Activated B cell treated with CpG ODN at 0.5 μM for 24 hours (primary cell): Measurements from ENCODE around the gene TFPT. TPM values are rescaled to one million over a fixed set of nuclear protein-coding genes. Genes with fewer than 3 reads are reported as not detected.

Experiments
- ATAC-seq: fragments of 200-7000 bp; cut with Tn5 transposase; one replicate; pipeline ENCODE4 v1.10.0; 2021; ENCODE audit warnings: low read depth, mild to moderate bottlenecking, moderate library complexity
- CTCF ChIA-PET: fragments of 350-600 bp; sonication (Branson Sonifier 250); formaldehyde crosslinking; loops from one replicate; lab custom pipeline; 2021; ENCODE audit warnings: antibody characterized with exemption; lab: Charles Lee
- POLR2A ChIA-PET: fragments of 350-600 bp; sonication (Branson Sonifier 250); formaldehyde crosslinking; loops from one replicate; lab custom pipeline; 2021; ENCODE audit warnings: antibody characterized with exemption; lab: Charles Lee
- DNase-seq: peaks from one replicate; pipeline ENCODE4 v3.0.0; 2022
- H3K27ac Mint-ChIP-seq: one replicate; pipeline ENCODE4 v1.8.0; 2020; ENCODE audit warnings: mixed read lengths
- H3K27me3 Mint-ChIP-seq: one replicate; pipeline ENCODE4 v1.8.0; 2021; ENCODE audit warnings: mixed read lengths
- H3K36me3 Mint-ChIP-seq: one replicate; pipeline ENCODE4 v1.8.0; 2021; ENCODE audit warnings: low read depth, mixed read lengths
- H3K4me1 Mint-ChIP-seq: one replicate; pipeline ENCODE4 v1.8.0; 2021; ENCODE audit warnings: mixed read lengths
- H3K4me3 Mint-ChIP-seq: one replicate; pipeline ENCODE4 v1.8.0; 2020; ENCODE audit warnings: mild to moderate bottlenecking, mixed read lengths
- H3K9me3 Mint-ChIP-seq: one replicate; pipeline ENCODE4 v1.8.0; 2020; ENCODE audit warnings: mixed read lengths
- CTCF ChIP-seq: fragments of 200-600 bp; IDR thresholded peaks from one replicate; pipeline ENCODE4 v1.8.0; 2022; ENCODE audit warnings: antibody characterized with exemption, mild to moderate bottlenecking
- intact Hi-C: fragments of 100-400 bp; cut with micrococcal nuclease; formaldehyde crosslinking; loops from one replicate; pipeline ENCODE4 v1.15.1; 2024
- total RNA-seq: library from RNA; stranded (reverse); gene quantifications from 2 replicates; pipeline ENCODE4 v1.2.3, GENCODE V29; 2022

Gene TFPT
- total RNA-seq, 1 donor from 2014 or later, result 17.9 TPM

GRCh38 chr19:54062643-54063042, 52.8 kb downstream of the TFPT start:
- no peaks in the 10 kb centered on the region for H3K9me3 Mint-ChIP-seq
- H3K36me3 Mint-ChIP-seq, result no peaks in the 10 kb centered on the region
- no peaks in the 10 kb centered on the region for H3K4me1 Mint-ChIP-seq
- no peak for ATAC-seq
- ChIA-PET POLR2A (interaction anchor here (0.7 kb wide), 1 partner anchor 39 kb away, joined by 4 read pairs; no protein-coding TSS in a partner anchor), CTCF (no interaction called here)
- H3K27me3 Mint-ChIP-seq, result peaks cover 10% of the 10 kb centered on the region
- no peak for TF ChIP-seq CTCF
- intact Hi-C loops, result no loop called here
- H3K27ac Mint-ChIP-seq, result no peak overlapping the region
- H3K4me3 Mint-ChIP-seq, result no peak overlapping the region
- DNase-seq, result no peak

Other genes with a start within 250 kb of the TFPT start
- 10.9 and 12.9 TPM in 2 replicates for gene MYADM, start 247.8 kb downstream of the TFPT start, total RNA-seq
- gene PRKCG, start 233.5 kb downstream of the TFPT start, total RNA-seq, result not detected in 2 replicates
- not detected in 2 replicates for gene CACNG7, start 206.4 kb downstream of the TFPT start, total RNA-seq
- not detected in 2 replicates for gene CACNG8, start 152.7 kb downstream of the TFPT start, total RNA-seq
- gene CACNG6, start 124.0 kb downstream of the TFPT start, total RNA-seq, result not detected in 2 replicates
- gene VSTM1, start 51.8 kb downstream of the TFPT start, total RNA-seq, result not detected in 2 replicates
- gene TARM1, start 34.3 kb downstream of the TFPT start, total RNA-seq, result not detected in 2 replicates
- gene OSCAR, start 14.9 kb downstream of the TFPT start, total RNA-seq, result 0.16 TPM in 1 of 2 replicates, not detected in the other
- 94.7 and 96.1 TPM in 2 replicates for gene NDUFA3, start 12.8 kb downstream of the TFPT start, total RNA-seq
- gene PRPF31, start 97 bp upstream of the TFPT start, total RNA-seq, result 78.9 and 79.3 TPM in 2 replicates
- 53.2 and 64.6 TPM in 2 replicates for gene CNOT3, start 22.1 kb upstream of the TFPT start, total RNA-seq
- 8.3 and 8.4 TPM in 2 replicates for gene LENG1, start 44.1 kb upstream of the TFPT start, total RNA-seq
- not detected in 2 replicates for gene TMC4, start 57.5 kb upstream of the TFPT start, total RNA-seq
- gene MBOAT7, start 73.9 kb upstream of the TFPT start, total RNA-seq, result 15.2 and 21.4 TPM in 2 replicates
- 15.0 and 19.4 TPM in 2 replicates for gene TSEN34, start 75.7 kb upstream of the TFPT start, total RNA-seq
- 1,946 and 2,185 TPM in 2 replicates for gene RPS9, start 85.2 kb upstream of the TFPT start, total RNA-seq
- 0.37 and 1.1 TPM in 2 replicates for gene LILRB3, start 107.3 kb upstream of the TFPT start, total RNA-seq
- not detected in 2 replicates for gene LILRA6, start 127.1 kb upstream of the TFPT start, total RNA-seq
- 0.24 and 0.38 TPM in 2 replicates for gene LILRB5, start 141.6 kb upstream of the TFPT start, total RNA-seq
- 7.6 and 7.9 TPM in 2 replicates for gene LILRB2, start 165.5 kb upstream of the TFPT start, total RNA-seq
- 1.3 and 1.9 TPM in 2 replicates for gene LILRA5, start 197.5 kb upstream of the TFPT start, total RNA-seq
- gene LILRA4, start 223.5 kb upstream of the TFPT start, total RNA-seq, result 26.3 and 26.6 TPM in 2 replicates
- 30.5 and 31.0 TPM in 2 replicates for gene LAIR1, start 249.3 kb upstream of the TFPT start, total RNA-seq